ENCODE results near the gene RAB23. TPM values are rescaled to one million over a fixed set of nuclear protein-coding genes. Genes with fewer than 3 reads are reported as not detected.

Gene RAB23
- total and polyA plus RNA-seq, 2 donors (not counting 1 experiment from before 2014, with no cell fraction given), result 0.12 to 0.94 TPM

DNA sequence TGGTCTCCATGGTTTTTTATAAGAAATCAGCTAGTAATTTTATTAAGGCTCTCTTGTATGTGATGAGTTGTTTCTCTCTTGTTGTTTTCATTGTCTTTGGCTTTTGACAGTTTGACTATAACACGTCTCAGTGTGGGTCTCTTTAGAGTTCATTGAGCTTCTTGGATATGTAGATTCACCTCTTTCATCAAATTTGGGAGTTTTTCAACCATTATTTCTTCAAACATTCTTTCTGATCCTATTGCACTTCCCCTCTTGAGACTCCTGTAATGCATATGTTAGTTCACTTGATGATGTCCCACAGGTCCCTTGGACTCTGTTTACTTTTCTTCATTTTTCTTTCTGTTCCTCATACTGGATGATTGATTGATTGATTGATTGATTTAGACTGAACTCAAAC lies 57.0 kb downstream of the RAB23 start:
- intact Hi-C loops (cut with micrococcal nuclease), result no loop called here
- no CpG with 5 or more reads among the region's 1 CpG for WGBS (ENCODE audit: insufficient coverage)
- no peak for TF ChIP-seq EZH2 (IDR thresholded peaks at IDR 0.05; ENCODE audit: borderline replicate concordance, insufficient read depth, low read depth, low read length, poor library complexity, severe bottlenecking)
- TF ChIP-seq, protein P1, sequence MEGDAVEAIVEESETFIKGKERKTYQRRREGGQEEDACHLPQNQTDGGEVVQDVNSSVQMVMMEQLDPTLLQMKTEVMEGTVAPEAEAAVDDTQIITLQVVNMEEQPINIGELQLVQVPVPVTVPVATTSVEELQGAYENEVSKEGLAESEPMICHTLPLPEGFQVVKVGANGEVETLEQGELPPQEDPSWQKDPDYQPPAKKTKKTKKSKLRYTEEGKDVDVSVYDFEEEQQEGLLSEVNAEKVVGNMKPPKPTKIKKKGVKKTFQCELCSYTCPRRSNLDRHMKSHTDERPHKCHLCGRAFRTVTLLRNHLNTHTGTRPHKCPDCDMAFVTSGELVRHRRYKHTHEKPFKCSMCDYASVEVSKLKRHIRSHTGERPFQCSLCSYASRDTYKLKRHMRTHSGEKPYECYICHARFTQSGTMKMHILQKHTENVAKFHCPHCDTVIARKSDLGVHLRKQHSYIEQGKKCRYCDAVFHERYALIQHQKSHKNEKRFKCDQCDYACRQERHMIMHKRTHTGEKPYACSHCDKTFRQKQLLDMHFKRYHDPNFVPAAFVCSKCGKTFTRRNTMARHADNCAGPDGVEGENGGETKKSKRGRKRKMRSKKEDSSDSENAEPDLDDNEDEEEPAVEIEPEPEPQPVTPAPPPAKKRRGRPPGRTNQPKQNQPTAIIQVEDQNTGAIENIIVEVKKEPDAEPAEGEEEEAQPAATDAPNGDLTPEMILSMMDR (IDR thresholded peaks at IDR 0.05), result no peak

GRCh38 chr6:57163956-57164355 lies 58.2 kb downstream of the RAB23 start:
- Histone ChIP-seq H3K4me3 (ENCODE audit: control extremely low read depth in 1 of 5, extremely low read depth in 1 of 5, insufficient read depth in 1 of 5, low read depth in 2 of 5, low read length in 4 of 5) (no peak overlapping the region), H3K27me3 (replicated peaks in 1 of 4; ENCODE audit: control extremely low read depth in 1 of 4, control insufficient read depth in 3 of 4, insufficient read depth in 4 of 4, low read length in 3 of 4) (no peaks in the 10 kb centered on the region), H4K20me1 (ENCODE audit: control insufficient read depth, insufficient read depth, low read length, poor library complexity, severe bottlenecking) (no peaks in the 10 kb centered on the region), H3K9ac (ENCODE audit: low read length) (no peak overlapping the region), H3K4me2 (replicated peaks; ENCODE audit: low read depth, low read length, poor library complexity, severe bottlenecking) (no peak overlapping the region), H3K27ac (ENCODE audit: low read length in 2 of 2) (no peak overlapping the region), H3K4me1 (ENCODE audit: control insufficient read depth in 2 of 2, insufficient read depth in 2 of 2, low read length in 2 of 2) (no peaks in the 10 kb centered on the region), H3K9me3 (ENCODE audit: control extremely low read depth in 1 of 3, control insufficient read depth in 2 of 3, insufficient read depth in 1 of 3, low read length in 2 of 3) (peaks cover 0 to 2% (median 0%) of the 10 kb centered on the region in 3 donors), H2AFZ (ENCODE audit: insufficient read depth, low read depth, low read length, poor library complexity, severe bottlenecking) (no peak overlapping the region), H3K36me3 (replicated peaks in 1 of 2; ENCODE audit: control extremely low read depth in 1 of 2, control insufficient read depth in 1 of 2, extremely low read depth in 1 of 2, insufficient read depth in 2 of 2, low read length in 1 of 2) (peaks cover 3 to 6% of the 10 kb centered on the region in 2 experiments), H3K79me2 (ENCODE audit: control insufficient read depth, insufficient read depth, low read length) (no peaks in the 10 kb centered on the region)
- Mint-ChIP-seq H3K9me3 (ENCODE audit: insufficient read depth) (no peaks in the 10 kb centered on the region), H3K4me3 (no peak overlapping the region), H3K4me1 (no peaks in the 10 kb centered on the region), H3K27me3 (no peaks in the 10 kb centered on the region), H3K27ac (no peak overlapping the region)
- TF ChIP-seq, protein P1 (IDR thresholded peaks at IDR 0.05), result no peak
- no peak for TF ChIP-seq EZH2 (IDR thresholded peaks at IDR 0.05; ENCODE audit: borderline replicate concordance, insufficient read depth, low read depth, low read length, poor library complexity, severe bottlenecking)
- ChIA-PET POLR2A (no interaction called here), CTCF (interaction anchor here (0.7 kb wide), 1 partner anchor 38 kb away, joined by 3 read pairs; no protein-coding TSS in a partner anchor)
- ATAC-seq (ENCODE audit: low read depth) (no peak), DNase-seq (no peak)
- intact Hi-C loops (cut with micrococcal nuclease), result no loop called here
- WGBS (ENCODE audit: insufficient coverage), result no CpG with 5 or more reads among the region's 2 CpGs

More for the DNA sequence above, 57.0 kb downstream of the RAB23 start:
- CTCF ChIA-PET, result no interaction called here
- Histone ChIP-seq H3K9me3 (ENCODE audit: control extremely low read depth in 1 of 3, control insufficient read depth in 2 of 3, insufficient read depth in 1 of 3, low read length in 2 of 3) (peaks cover 0 to 2% (median 0%) of the 10 kb centered on the region in 3 donors), H3K36me3 (replicated peaks in 1 of 2; ENCODE audit: control extremely low read depth in 1 of 2, control insufficient read depth in 1 of 2, extremely low read depth in 1 of 2, insufficient read depth in 2 of 2, low read length in 1 of 2) (peaks cover 3 to 6% of the 10 kb centered on the region in 2 experiments), H4K20me1 (ENCODE audit: control insufficient read depth, insufficient read depth, low read length, poor library complexity, severe bottlenecking) (no peaks in the 10 kb centered on the region), H3K4me3 (ENCODE audit: control extremely low read depth in 1 of 5, extremely low read depth in 1 of 5, insufficient read depth in 1 of 5, low read depth in 2 of 5, low read length in 4 of 5) (no peak overlapping the region), H3K27ac (ENCODE audit: low read length in 2 of 2) (no peak overlapping the region), H3K79me2 (ENCODE audit: control insufficient read depth, insufficient read depth, low read length) (no peaks in the 10 kb centered on the region), H3K4me2 (replicated peaks; ENCODE audit: low read depth, low read length, poor library complexity, severe bottlenecking) (no peak overlapping the region), H3K9ac (ENCODE audit: low read length) (no peak overlapping the region), H2AFZ (ENCODE audit: insufficient read depth, low read depth, low read length, poor library complexity, severe bottlenecking) (no peak overlapping the region), H3K4me1 (ENCODE audit: control insufficient read depth in 2 of 2, insufficient read depth in 2 of 2, low read length in 2 of 2) (no peaks in the 10 kb centered on the region), H3K27me3 (replicated peaks in 1 of 4; ENCODE audit: control extremely low read depth in 1 of 4, control insufficient read depth in 3 of 4, insufficient read depth in 4 of 4, low read length in 3 of 4) (no peaks in the 10 kb centered on the region)
- POLR2A ChIA-PET, result no interaction called here
- ATAC-seq (ENCODE audit: low read depth) (no peak), DNase-seq (no peak)
- Mint-ChIP-seq H3K27ac (no peak overlapping the region), H3K27me3 (no peaks in the 10 kb centered on the region), H3K4me3 (no peak overlapping the region), H3K4me1 (no peaks in the 10 kb centered on the region), H3K9me3 (ENCODE audit: insufficient read depth) (no peaks in the 10 kb centered on the region)
